ENCODE data around the gene CLK4. TPM values are rescaled to one million over a fixed set of nuclear protein-coding genes. Genes with fewer than 3 reads are reported as not detected.

The CLK4 gene
- total RNA-seq, 4 donors from 2014 or later, result 16.0 to 59.0 (median 27.2) TPM

- peak overlapping the region; percentile 15 to 71 (median 50) for H3K27ac ChIP-seq
- 29 to 47% methylated on average over 2 of the region's 2 CpGs for WGBS, 2 donors (ENCODE audit: low coverage in 1 of 2)
- H3K4me3 ChIP-seq, result no peak overlapping the region
- no peaks in the 10 kb centered on the region for H3K27me3 ChIP-seq
- no peak for TF ChIP-seq CTCF (IDR thresholded peaks at IDR 0.05)
- TF ChIP-seq POLR2AphosphoS5 (IDR thresholded peaks at IDR 0.05), result peak; percentile 43
- peaks cover 0 to 85% of the 10 kb centered on the region in 2 donors for H3K36me3 ChIP-seq
- H3K4me1 ChIP-seq, result peaks cover 5 to 57% (median 6%) of the 10 kb centered on the region in 3 donors
- ATAC-seq, result no peak
- H3K9me3 ChIP-seq, result no peaks in the 10 kb centered on the region
These were observed 24.1 kb downstream of the CLK4 start for GRCh38 chr5:178602752-178603151.

GRCh38 chr5:178595750-178596149, 31.1 kb downstream of the CLK4 start:
- Histone ChIP-seq H3K4me1 (peaks cover 0 to 9% (median 0%) of the 10 kb centered on the region in 3 donors), H3K27me3 (no peaks in the 10 kb centered on the region), H3K36me3 (peaks cover 0 to 38% of the 10 kb centered on the region in 2 donors), H3K4me3 (no peak overlapping the region), H3K9me3 (peaks cover 0 to 19% (median 3%) of the 10 kb centered on the region in 3 donors), H3K27ac (no peak overlapping the region)
- 93 to 94% methylated on average over 2 of the region's 2 CpGs for WGBS, 2 donors (ENCODE audit: low coverage in 1 of 2)
- ATAC-seq, result no peak
- no peak for TF ChIP-seq POLR2AphosphoS5 (IDR thresholded peaks at IDR 0.05)
- no peak for TF ChIP-seq POLR2A (IDR thresholded peaks at IDR 0.05)
- no peak for TF ChIP-seq EP300 (IDR thresholded peaks at IDR 0.05)
- TF ChIP-seq CTCF (IDR thresholded peaks at IDR 0.05), result no peak

- ATAC-seq, result no peak
- no peak for TF ChIP-seq CTCF (IDR thresholded peaks at IDR 0.05)
- TF ChIP-seq POLR2AphosphoS5 (IDR thresholded peaks at IDR 0.05), result no peak
- no peak for TF ChIP-seq POLR2A (IDR thresholded peaks at IDR 0.05)
- TF ChIP-seq EP300 (IDR thresholded peaks at IDR 0.05), result no peak
- Histone ChIP-seq H3K36me3 (peaks cover 0 to 33% of the 10 kb centered on the region in 2 donors), H3K9me3 (peaks cover 0 to 19% (median 3%) of the 10 kb centered on the region in 3 donors), H3K27ac (no peak overlapping the region), H3K4me3 (no peak overlapping the region), H3K4me1 (peaks cover 0 to 15% (median 0%) of the 10 kb centered on the region in 3 donors), H3K27me3 (no peaks in the 10 kb centered on the region)
These were observed 31.7 kb downstream of the CLK4 start for GRCh38 chr5:178595150-178595549.

GRCh38 chr5:178590924-178591423, 35.9 kb downstream of the CLK4 start:
- Histone ChIP-seq H3K27me3 (peaks cover 10% of the 10 kb centered on the region), H3K9me3 (peaks cover 0 to 19% (median 3%) of the 10 kb centered on the region in 3 donors), H3K4me1 (peaks cover 0 to 27% (median 6%) of the 10 kb centered on the region in 3 donors), H3K36me3 (peaks cover 0 to 6% of the 10 kb centered on the region in 2 donors), H3K4me3 (peak overlapping the region; percentile 39 to 59), H3K27ac (peak overlapping the region in 2 of 4 donors; percentile 68 to 75)
- TF ChIP-seq CTCF (IDR thresholded peaks at IDR 0.05), result peak in 1 of 4 experiments; percentile 0
- TF ChIP-seq POLR2AphosphoS5 (IDR thresholded peaks at IDR 0.05), result peak; percentile 22
- no peak for TF ChIP-seq POLR2A (IDR thresholded peaks at IDR 0.05)
- ATAC-seq, result peak; percentile 34
- 24 to 28% methylated on average over 9 of the region's 9 CpGs for WGBS, 2 donors (ENCODE audit: low coverage in 1 of 2)

All from gastroesophageal sphincter (tissue), 4 donors.